IMR-90 (cell line): Measurements from ENCODE around the gene COL5A3. TPM values are rescaled to one million over a fixed set of nuclear protein-coding genes. Genes with fewer than 3 reads are reported as not detected.
A peak's percentile ranks its signal among the peaks of the same experiment; 100 is the strongest.

Source experiments
- ATAC-seq: fragments of 200-7000 bp; cut with Tn5 transposase; 2 replicates; pipeline ENCODE4 v1.9.1; 2020; ENCODE audit warnings: low read depth, mild to moderate bottlenecking, moderate library complexity
- BruUV-seq: library from RNA; stranded (reverse); fragments of 400-500 nt; replicated peaks from 2 replicates; lab custom pipeline; 2021; lab: Mats Ljungman, UMichigan
- CTCF ChIA-PET: fragments of 300-600 bp; formaldehyde crosslinking; extraction: SDS; loops from one replicate; lab custom pipeline; 2021; ENCODE audit warnings: antibody characterized with exemption; lab: Yijun Ruan, JAX
- POLR2A ChIA-PET: fragments of 300-600 bp; sonication (Branson Sonifier 250); formaldehyde crosslinking; loops from one replicate; lab custom pipeline; 2022; ENCODE audit warnings: antibody characterized with exemption; ENCODE audit not compliant: unreplicated experiment; lab: Charles Lee
- DNase-seq: peaks from one replicate; pipeline ENCODE4 v3.0.0; 2013
- H2AFZ ChIP-seq: replicated peaks from 2 replicates; pipeline ENCODE3; 2013; ENCODE audit warnings: low read length, mild to moderate bottlenecking; ENCODE audit not compliant: poor library complexity
- H2AK5ac ChIP-seq: 2 replicates; pipeline ENCODE4 v1.6.1; 2013; ENCODE audit warnings: low read depth, low read length, inconsistent platforms
- H2AK9ac ChIP-seq: replicated peaks from 2 replicates; pipeline ENCODE3; 2013; ENCODE audit warnings: mild to moderate bottlenecking, low read depth, low read length, moderate library complexity; ENCODE audit not compliant: poor library complexity
- H2BK120ac ChIP-seq: 2 replicates; pipeline ENCODE4 v1.6.1; 2013; ENCODE audit warnings: low read depth, low read length, inconsistent platforms
- H2BK15ac ChIP-seq: 3 replicates; pipeline ENCODE4 v1.6.1; 2013; ENCODE audit warnings: low read depth, low read length, inconsistent platforms
- H2BK20ac ChIP-seq: 2 replicates; pipeline ENCODE4 v1.6.1; 2013; ENCODE audit warnings: low read depth, mild to moderate bottlenecking, inconsistent platforms, low read length, moderate library complexity
- H2BK5ac ChIP-seq: 2 replicates; pipeline ENCODE4 v1.6.1; 2013; ENCODE audit warnings: mild to moderate bottlenecking, low read depth, low read length, inconsistent platforms; ENCODE audit not compliant: poor library complexity, severe bottlenecking
- H3K14ac ChIP-seq: replicated peaks from 2 replicates; pipeline ENCODE4 v1.6.1; 2013; ENCODE audit warnings: low read depth, low read length, inconsistent platforms
- H3K18ac ChIP-seq: 2 replicates; pipeline ENCODE4 v1.6.1; 2013; ENCODE audit warnings: low read depth, low read length, control low read depth
- H3K23ac ChIP-seq: 2 replicates; pipeline ENCODE4 v1.6.1; 2013; ENCODE audit warnings: low read depth, low read length, inconsistent platforms
- H3K27ac ChIP-seq: 2 replicates; pipeline ENCODE4 v1.5.1; 2013; ENCODE audit warnings: mild to moderate bottlenecking, control low read depth, low read length; ENCODE audit not compliant: insufficient read depth
- H3K27me3 ChIP-seq: 2 replicates; pipeline ENCODE4 v1.6.1; 2013; ENCODE audit warnings: low read length; ENCODE audit not compliant: control insufficient read depth, insufficient read depth
- H3K36me3 ChIP-seq: 2 replicates; pipeline ENCODE4 v1.6.1; 2013; ENCODE audit warnings: low read length, mixed read lengths; ENCODE audit not compliant: control insufficient read depth, insufficient read depth
- H3K4ac ChIP-seq: 2 replicates; pipeline ENCODE4 v1.6.1; 2013; ENCODE audit warnings: low read depth, low read length, inconsistent platforms
- H3K4me1 ChIP-seq: 2 replicates; pipeline ENCODE4 v1.6.1; 2013; ENCODE audit warnings: low read length, mixed read lengths; ENCODE audit not compliant: control insufficient read depth, insufficient read depth
- H3K4me2 ChIP-seq: 2 replicates; pipeline ENCODE4 v1.6.1; 2013; ENCODE audit warnings: low read depth, mild to moderate bottlenecking, control low read depth, low read length, moderate library complexity
- H3K4me3 ChIP-seq: 2 replicates; pipeline ENCODE4 v1.5.1; 2013; ENCODE audit warnings: low read depth, mild to moderate bottlenecking, control low read depth, low read length, moderate library complexity; ENCODE audit not compliant: insufficient read depth
- H3K56ac ChIP-seq: 2 replicates; pipeline ENCODE4 v1.6.1; 2013; ENCODE audit warnings: low read length, inconsistent platforms; ENCODE audit not compliant: insufficient read depth; ENCODE audit errors: extremely low read depth
- H3K79me1 ChIP-seq, 2 experiments: 2 replicates each; pipeline ENCODE4 v1.6.1; 2013; ENCODE audit warnings: low read length in 2 of 2, inconsistent platforms in 1 of 2, low read depth in 1 of 2
- H3K9ac ChIP-seq: 2 replicates; pipeline ENCODE4 v1.6.1; 2013; ENCODE audit warnings: low read depth, low read length, control low read depth
- H3K9me1 ChIP-seq: 2 replicates; pipeline ENCODE4 v1.6.1; 2013; ENCODE audit warnings: low read length, inconsistent platforms; ENCODE audit not compliant: insufficient read depth
- H3K9me3 ChIP-seq: 2 replicates; pipeline ENCODE4 v1.6.1; 2013; ENCODE audit warnings: low read length; ENCODE audit not compliant: control insufficient read depth, insufficient read depth
- H4K20me1 ChIP-seq: 2 replicates; pipeline ENCODE4 v1.6.1; 2013; ENCODE audit warnings: low read length, inconsistent platforms; ENCODE audit not compliant: insufficient read depth
- H4K5ac ChIP-seq: 2 replicates; pipeline ENCODE4 v1.6.1; 2013; ENCODE audit warnings: mild to moderate bottlenecking, low read depth, low read length, control low read depth
- H4K8ac ChIP-seq, 2 experiments: 2 replicates each; pipeline ENCODE4 v1.6.1; 2013; ENCODE audit warnings: low read depth in 2 of 2, low read length in 2 of 2, control low read depth in 1 of 2, inconsistent platforms in 1 of 2
- H4K91ac ChIP-seq: 2 replicates; pipeline ENCODE4 v1.6.1; 2013; ENCODE audit warnings: low read depth, low read length, inconsistent platforms; ENCODE audit not compliant: insufficient read depth
- FOS ChIP-seq: fragments of 150-350 bp; IDR thresholded peaks from 2 replicates; pipeline ENCODE4 v1.6.1; 2016; ENCODE audit warnings: low read depth, low read length
- NFE2L2 ChIP-seq: fragments of 150-350 bp; IDR thresholded peaks from 2 replicates; pipeline ENCODE4 v1.6.1; 2016; ENCODE audit warnings: low read depth, mild to moderate bottlenecking, low read length
- RAD21 ChIP-seq: IDR thresholded peaks from 2 replicates; pipeline ENCODE4 v1.6.1; 2012; ENCODE audit warnings: low read length, improper control_type of control experiment
- RCOR1 ChIP-seq: IDR thresholded peaks from 2 replicates; pipeline ENCODE4 v1.6.1; 2012; ENCODE audit warnings: mild to moderate bottlenecking, low read length, improper control_type of control experiment; ENCODE audit not compliant: insufficient replicate concordance
- RFX5 ChIP-seq: IDR thresholded peaks from 2 replicates; pipeline ENCODE4 v1.8.0; 2012; ENCODE audit warnings: low read depth, mild to moderate bottlenecking, low read length, moderate library complexity
- WGBS, 2 experiments: methylation state at CpG; one replicate each; pipeline versions ENCODE4 v1.1.5 to v1.1.7; 2013; ENCODE audit warnings: missing lambda C conversion rate in 2 of 2; ENCODE audit not compliant: insufficient read length in 1 of 2; ENCODE audit errors: extremely low coverage in 2 of 2; 5-methylcytosine and 5-hydroxymethylcytosine counted together
- dilution Hi-C: fragments of 300-500 bp; cut with HindIII; formaldehyde crosslinking; loops from one replicate; pipeline ENCODE4 v1.14.3; 2018; ENCODE audit warnings: low sequenced_read_pairs; ENCODE audit not compliant: unreplicated experiment
- in situ Hi-C: fragments of 300-500 bp; cut with MboI; formaldehyde crosslinking; loops from 3 replicates; pipeline ENCODE4 v1.14.3; 2019; ENCODE audit warnings: low sequenced_read_pairs, inconsistent platforms, mixed read lengths
- intact Hi-C: fragments of 100-400 bp; cut with micrococcal nuclease; formaldehyde crosslinking; loops from 2 replicates; pipeline ENCODE4 v1.10.0; 2022
- polyA plus RNA-seq, 3 experiments: library from polyadenylated mRNA; depleted of rRNA; stranded (reverse); fragments of >200 nt; gene quantifications; 2 replicates each; pipeline ENCODE4 v1.2.3, GENCODE V29; 2012; ENCODE audit warnings: low replicate concordance in 1 of 3
- total RNA-seq: library from RNA; depleted of rRNA; stranded (reverse); fragments of >200 nt; gene quantifications from 2 replicates; pipeline ENCODE4 v1.2.3, GENCODE V29; 2012

Gene COL5A3
- total and polyA plus RNA-seq, 2 of the 4 experiments (the other 2 are of a cell fraction), result 0.54 to 1.5 TPM

DNA sequence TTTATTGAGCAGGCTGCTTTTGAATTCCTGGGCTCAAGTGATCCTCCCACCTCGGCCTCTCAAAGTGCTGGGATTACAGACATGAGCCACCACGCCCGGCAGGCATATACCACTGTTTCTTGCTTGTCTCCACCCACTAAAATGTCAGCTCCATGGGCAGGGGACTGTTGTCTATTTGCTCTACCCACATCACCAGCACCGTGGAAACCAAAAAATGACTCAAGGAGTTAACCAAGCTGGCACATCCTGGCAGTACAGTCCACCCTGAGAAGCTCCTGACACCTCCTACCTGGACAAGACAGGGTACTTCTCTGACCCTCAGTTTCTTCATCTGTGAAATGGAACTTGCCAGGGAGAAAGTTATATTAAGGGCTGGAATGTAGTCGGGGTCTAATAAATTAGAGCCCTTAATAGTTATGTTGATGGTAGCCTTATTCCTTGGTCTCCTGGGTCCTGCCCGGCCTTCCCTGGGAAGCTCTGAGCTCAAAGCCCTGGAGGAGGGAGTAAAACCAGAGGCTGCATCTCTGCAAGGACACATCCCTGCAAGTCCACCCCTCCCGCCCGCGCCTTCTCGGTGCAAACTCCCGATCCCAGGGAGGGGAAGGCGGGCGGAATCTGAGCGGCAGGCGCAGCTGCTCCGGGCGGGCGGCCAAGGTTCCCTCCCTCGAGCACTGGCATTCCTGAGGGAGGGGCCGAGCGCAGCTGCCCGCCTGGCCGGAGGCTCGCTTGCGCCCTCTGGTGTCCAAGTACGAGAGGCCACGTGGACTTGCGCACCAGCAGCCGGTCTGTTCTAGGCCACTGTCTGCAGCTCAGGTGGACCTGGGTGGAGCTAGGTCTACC, 17.1 kb upstream of the COL5A3 start (continued):
- TF ChIP-seq RFX5, result no peak
- no peak for TF ChIP-seq NFE2L2
- peak; percentile 77 for TF ChIP-seq RCOR1
- peak; percentile 89 for TF ChIP-seq RAD21

DNA sequence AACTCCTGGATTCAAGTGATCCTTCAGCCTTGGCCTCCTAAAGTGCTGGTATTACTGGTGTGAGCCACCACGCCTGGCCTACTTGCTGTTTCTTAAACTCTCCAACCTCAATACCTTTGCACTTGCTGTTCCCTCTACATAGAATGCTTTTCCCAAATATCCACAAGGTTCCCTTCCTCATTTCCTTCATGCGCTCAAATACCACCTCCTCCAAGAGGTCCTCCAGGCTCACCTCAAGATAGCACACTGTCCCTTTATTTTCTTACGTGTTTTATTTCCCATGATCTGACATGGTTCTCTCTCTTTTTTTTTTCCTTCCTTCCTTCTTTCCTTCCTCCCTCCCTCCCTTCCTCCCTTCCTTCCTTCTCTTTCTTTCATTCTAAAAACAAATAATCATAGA, 16.4 kb upstream of the COL5A3 start:
- H3K4me1 ChIP-seq, result 0 out of 2 replicates have a peak, but pooled peaks cover 2% of the 10 kb centered on the region
- intact Hi-C loops (loop anchor here (1.0 to 10.0 kb wide), 3 partner anchors 26 to 228 kb away; partner anchors contain the start of gene MRPL4), dilution Hi-C loops (no loop called here), in situ Hi-C loops (loop anchor here (5.0 kb wide), 1 partner anchor 89 kb away; the partner anchor contains the start of gene OLFM2)
- H3K9me1 ChIP-seq, result no peaks in the 10 kb centered on the region
- no peak overlapping the region for H3K56ac ChIP-seq
- no peak overlapping the region for H2AK9ac ChIP-seq
- H3K4me3 ChIP-seq, result no peak overlapping the region
- no peak overlapping the region for H4K91ac ChIP-seq
- H3K18ac ChIP-seq, result no peak overlapping the region
- no peak overlapping the region for H3K14ac ChIP-seq
- 94% methylated on average over 3 of the region's 3 CpGs; no CpG with 5 or more reads in 1 of the 2 experiments for WGBS, 2 experiments
- H3K36me3 ChIP-seq, result no peaks in the 10 kb centered on the region
- H2AFZ ChIP-seq, result no peak overlapping the region
- BruUV-seq, result no TSS peak
- 0 out of 3 replicates have a peak overlapping the region, but pooled peaks have one; percentile 68 for H2BK15ac ChIP-seq
- no peaks in the 10 kb centered on the region for H3K79me1 ChIP-seq
- H4K8ac ChIP-seq, result no peak overlapping the region
- H4K5ac ChIP-seq, result no peak overlapping the region
- ChIA-PET CTCF (interaction anchor here (0.8 to 1.8 kb wide), 5 partner anchors 16 to 95 kb away, joined by 3 to 30 read pairs (median 7); partner anchors contain the start of gene COL5A3), POLR2A (no interaction called here)
- ATAC-seq (no peak), DNase-seq (no peak)
- peak overlapping the region; percentile 35; the same call in 1 of the 2 replicates for H2AK5ac ChIP-seq
- no peak overlapping the region for H3K4me2 ChIP-seq
- H3K27ac ChIP-seq, result no peak overlapping the region
- H2BK5ac ChIP-seq, result no peak overlapping the region
- no peaks in the 10 kb centered on the region for H3K9me3 ChIP-seq
- H3K23ac ChIP-seq, result no peak overlapping the region
- H3K27me3 ChIP-seq, result peaks cover 19% of the 10 kb centered on the region
- H2BK120ac ChIP-seq, result no peak overlapping the region
- no peak overlapping the region for H2BK20ac ChIP-seq
- no peaks in the 10 kb centered on the region for H4K20me1 ChIP-seq
- no peak overlapping the region for H3K9ac ChIP-seq
- TF ChIP-seq RAD21 (no peak), FOS (no peak)
- H3K4ac ChIP-seq, result no peak overlapping the region
